B cell (primary cell): Measurements from ENCODE around the gene PDS5A. TPM values are rescaled to one million over a fixed set of nuclear protein-coding genes. Genes with fewer than 3 reads are reported as not detected.

Source experiments
- ATAC-seq: fragments of 200-7000 bp; cut with Tn5 transposase; one replicate; pipeline ENCODE4 v1.10.0; 2021; ENCODE audit warnings: low read depth, mild to moderate bottlenecking, moderate number of reproducible peaks, moderate library complexity
- CTCF ChIA-PET: fragments of 350-600 bp; sonication (Branson Sonifier 250); formaldehyde crosslinking; loops from one replicate; lab custom pipeline; 2021; ENCODE audit warnings: antibody characterized with exemption, inconsistent platforms; lab: Charles Lee
- POLR2A ChIA-PET: fragments of 350-600 bp; sonication (Branson Sonifier 250); formaldehyde crosslinking; loops from one replicate; lab custom pipeline; 2021; ENCODE audit warnings: antibody characterized with exemption; lab: Charles Lee
- DNase-seq: peaks from one replicate; pipeline ENCODE4 v3.0.0; 2013
- H2AFZ ChIP-seq: 2 replicates; pipeline ENCODE4 v1.6.1; 2012; ENCODE audit warnings: mild to moderate bottlenecking, low read depth, low read length; ENCODE audit not compliant: insufficient read depth, poor library complexity, severe bottlenecking
- H3K27ac ChIP-seq, 2 donors: 1 replicate in 1 of 2; 2 replicates in 1 of 2; pipeline ENCODE4 v1.5.1; 2012 to 2013; ENCODE audit warnings: low read length in 2 of 2, mild to moderate bottlenecking in 2 of 2, moderate library complexity in 1 of 2
- H3K27me3 ChIP-seq, 4 experiments: fragments of 200-600 bp in 1 of 4; sonication (generic) in 1 of 4; replicated peaks in 1 of 4; 1 replicate in 2 of 4; 2 replicates in 2 of 4; pipeline versions ENCODE4 v1.6.1 to v1.7.0; 2013 to 2016; ENCODE audit warnings: low read length in 3 of 4, mild to moderate bottlenecking in 2 of 4, mixed read lengths in 1 of 4, moderate library complexity in 1 of 4; ENCODE audit not compliant: insufficient read depth in 4 of 4, control insufficient read depth in 3 of 4; ENCODE audit errors: control extremely low read depth in 1 of 4
- H3K36me3 ChIP-seq, 2 experiments: replicated peaks in 1 of 2; 1 replicate in 1 of 2; 2 replicates in 1 of 2; pipeline versions ENCODE4 v1.6.1 to v1.7.1; 2013; ENCODE audit warnings: low read length in 1 of 2; ENCODE audit not compliant: insufficient read depth in 2 of 2, control insufficient read depth in 1 of 2; ENCODE audit errors: control extremely low read depth in 1 of 2, extremely low read depth in 1 of 2
- H3K4me1 ChIP-seq, 2 donors: fragments of 200-600 bp in 1 of 2; sonication (generic) in 1 of 2; 1 replicate in 1 of 2; 2 replicates in 1 of 2; pipeline versions ENCODE4 v1.5.1 to v1.6.1; 2013 to 2017; ENCODE audit warnings: low read length in 2 of 2; ENCODE audit not compliant: control insufficient read depth in 2 of 2, insufficient read depth in 2 of 2
- H3K4me2 ChIP-seq: replicated peaks from 2 replicates; pipeline ENCODE3; 2012; ENCODE audit warnings: mild to moderate bottlenecking, low read depth, low read length; ENCODE audit not compliant: poor library complexity, severe bottlenecking
- H3K4me3 ChIP-seq, 5 experiments: fragments of 200-600 bp in 1 of 5; sonication (generic) in 1 of 5; 1 replicate in 3 of 5; 2 replicates in 2 of 5; pipeline versions ENCODE4 v1.5.1 to v1.7.0; 2011 to 2016; ENCODE audit warnings: low read length in 4 of 5, mild to moderate bottlenecking in 4 of 5, low read depth in 2 of 5, control low read depth in 1 of 5, moderate library complexity in 1 of 5; ENCODE audit not compliant: insufficient read depth in 1 of 5; ENCODE audit errors: control extremely low read depth in 1 of 5, extremely low read depth in 1 of 5
- H3K79me2 ChIP-seq: fragments of 200-600 bp; sonication (generic); one replicate; pipeline ENCODE4 v1.6.0; 2016; ENCODE audit warnings: low read length; ENCODE audit not compliant: control insufficient read depth, insufficient read depth
- H3K9ac ChIP-seq: fragments of 200-600 bp; sonication (generic); 2 replicates; pipeline ENCODE4 v1.6.1; 2017; ENCODE audit warnings: mild to moderate bottlenecking, low read length, moderate library complexity
- H3K9me3 ChIP-seq, 3 donors: one replicate each; pipeline versions ENCODE4 v1.6.1 to v1.7.1; 2013; ENCODE audit warnings: low read length in 2 of 3; ENCODE audit not compliant: control insufficient read depth in 2 of 3, insufficient read depth in 1 of 3; ENCODE audit errors: control extremely low read depth in 1 of 3
- H4K20me1 ChIP-seq: 2 replicates; pipeline ENCODE4 v1.6.0; 2012; ENCODE audit warnings: mild to moderate bottlenecking, low read length; ENCODE audit not compliant: insufficient read depth, control insufficient read depth, poor library complexity, severe bottlenecking
- H3K27ac Mint-ChIP-seq: one replicate; pipeline ENCODE4 v1.8.0; 2021; ENCODE audit warnings: mixed read lengths
- H3K27me3 Mint-ChIP-seq: one replicate; pipeline ENCODE4 v1.8.0; 2021; ENCODE audit warnings: mixed read lengths
- H3K4me1 Mint-ChIP-seq: one replicate; pipeline ENCODE4 v1.8.0; 2021; ENCODE audit warnings: mixed read lengths
- H3K4me3 Mint-ChIP-seq: one replicate; pipeline ENCODE4 v1.8.0; 2021; ENCODE audit warnings: mixed read lengths
- H3K9me3 Mint-ChIP-seq: one replicate; pipeline ENCODE4 v1.8.0; 2022; ENCODE audit warnings: mixed read lengths; ENCODE audit not compliant: insufficient read depth
- CTCF ChIP-seq: fragments of 200-600 bp; IDR thresholded peaks from one replicate; pipeline ENCODE4 v1.8.0; 2022; ENCODE audit warnings: antibody characterized with exemption, mild to moderate bottlenecking
- EZH2 ChIP-seq: IDR thresholded peaks from 2 replicates; pipeline ENCODE4 v1.6.1; 2012; ENCODE audit warnings: borderline replicate concordance, low read depth, mild to moderate bottlenecking, moderate library complexity, low read length; ENCODE audit not compliant: insufficient read depth, poor library complexity, severe bottlenecking
- WGBS: methylation state at CpG from one replicate; pipeline ENCODE4 v1.1.5; 2013; ENCODE audit warnings: missing lambda C conversion rate; ENCODE audit not compliant: insufficient coverage; 5-methylcytosine and 5-hydroxymethylcytosine counted together
- intact Hi-C: fragments of 100-400 bp; cut with micrococcal nuclease; formaldehyde crosslinking; loops from one replicate; pipeline ENCODE4 v1.10.0; 2022
- polyA plus RNA-seq: library from polyadenylated mRNA; depleted of rRNA; stranded (reverse); fragments of >200 nt; gene quantifications from 2 replicates; pipeline ENCODE4 v1.2.3, GENCODE V29; 2012
- total RNA-seq, 2 donors: library from RNA; stranded (reverse); fragments of 120-200 nt in 1 of 2; gene quantifications; 1 replicate in 1 of 2; 2 replicates in 1 of 2; pipeline versions ENCODE4 v1.2.3 to v1.2.4, GENCODE V29; 2013 to 2022

The PDS5A gene
- total and polyA plus RNA-seq, 2 donors (not counting 1 experiment from before 2014, with no cell fraction given): 19.4 to 111 TPM

GRCh38 chr4:39846705-39847104 is 131.0 kb downstream of the PDS5A start:
- ChIA-PET CTCF (no interaction called here), POLR2A (no interaction called here)
- ATAC-seq (no peak), DNase-seq (no peak)
- Histone ChIP-seq H3K79me2 (no peaks in the 10 kb centered on the region), H2AFZ (no peak overlapping the region), H3K9me3 (no peaks in the 10 kb centered on the region), H3K27me3 (no peaks in the 10 kb centered on the region), H3K27ac (no peak overlapping the region), H3K4me2 (no peak overlapping the region), H4K20me1 (no peaks in the 10 kb centered on the region), H3K4me1 (no peaks in the 10 kb centered on the region), H3K36me3 (peaks cover 2 to 46% of the 10 kb centered on the region in 2 experiments), H3K9ac (no peak overlapping the region), H3K4me3 (no peak overlapping the region)
- no CpG with 5 or more reads among the region's 1 CpG for WGBS
- H3K9me3 Mint-ChIP-seq: no peaks in the 10 kb centered on the region
- no peak overlapping the region for H3K27ac Mint-ChIP-seq
- intact Hi-C loops: loop anchor here (5.0 to 10.0 kb wide), 2 partner anchors 131 to 382 kb away; partner anchors contain the start of gene PDS5A
- TF ChIP-seq EZH2 (no peak), CTCF (no peak)
- no peaks in the 10 kb centered on the region for H3K27me3 Mint-ChIP-seq
- no peaks in the 10 kb centered on the region for H3K4me1 Mint-ChIP-seq
- H3K4me3 Mint-ChIP-seq: no peak overlapping the region

- no peaks in the 10 kb centered on the region for H3K79me2 ChIP-seq
- ChIA-PET POLR2A (no interaction called here), CTCF (no interaction called here)
- Mint-ChIP-seq H3K27ac (no peak overlapping the region), H3K4me1 (no peaks in the 10 kb centered on the region), H3K4me3 (no peak overlapping the region), H3K27me3 (no peaks in the 10 kb centered on the region), H3K9me3 (no peaks in the 10 kb centered on the region)
- ATAC-seq: no peak
- H3K27ac ChIP-seq: no peak overlapping the region
- H3K4me2 ChIP-seq: no peak overlapping the region
- H2AFZ ChIP-seq: no peak overlapping the region
- 96% methylated on average over 11 of the region's 12 CpGs for WGBS
- TF ChIP-seq CTCF: no peak
- TF ChIP-seq EZH2: no peak
- peaks cover 2 to 46% of the 10 kb centered on the region in 2 experiments for H3K36me3 ChIP-seq
- intact Hi-C loops: loop anchor here (5.0 to 10.0 kb wide), 2 partner anchors 131 to 381 kb away; partner anchors contain the start of gene PDS5A
- no peaks in the 10 kb centered on the region for H3K9me3 ChIP-seq
- no peaks in the 10 kb centered on the region for H3K27me3 ChIP-seq
- H3K4me3 ChIP-seq: no peak overlapping the region
- H3K4me1 ChIP-seq: no peaks in the 10 kb centered on the region
- no peak overlapping the region for H3K9ac ChIP-seq
- no peak for DNase-seq
- no peaks in the 10 kb centered on the region for H4K20me1 ChIP-seq
Observed at GRCh38 chr4:39846120-39846519, 131.6 kb downstream of the PDS5A start.
